Suppressor macrophage treated with lipopolysaccharide for 4 hours (primary cell): ENCODE measurements around the gene DHRSX.
"Not testable (repeated sequence)": the region's sequence is repeated elsewhere in the genome, so short reads cannot be mapped to it uniquely, and the experiment has no call there.

Source experiments
- DNase-seq: peaks from one replicate; pipeline ENCODE4 v3.0.0-alpha.2; 2020

The DHRSX gene

DNA sequence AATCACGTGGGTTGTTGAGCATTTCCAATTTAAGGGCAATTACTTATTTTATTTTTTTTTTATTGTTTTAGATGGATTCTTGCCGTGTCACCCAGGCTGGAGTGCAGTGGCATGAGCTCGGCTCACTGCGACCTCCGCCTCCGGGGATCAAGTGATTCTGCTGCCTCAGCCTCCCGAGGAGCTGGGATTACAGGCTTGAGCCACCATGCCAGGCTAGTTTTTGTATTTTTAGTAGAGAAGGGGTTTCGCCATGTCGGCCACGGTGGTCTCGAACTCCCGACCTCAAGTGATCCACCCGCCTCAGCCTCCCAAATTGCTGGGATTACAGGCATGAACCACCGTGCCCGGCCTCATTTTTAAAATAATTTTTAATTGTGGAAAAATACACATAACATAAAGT, 111.0 kb downstream of the DHRSX start:
- DNase-seq, result not testable (repeated sequence)

- no peak for DNase-seq
These were observed 111.5 kb downstream of the DHRSX start for GRCh38 chrX:2389324-2389723.

GRCh38 chrX:2388669-2389068, 112.1 kb downstream of the DHRSX start:
- no peak for DNase-seq

GRCh38 chrX:2387614-2388239, 113.0 kb downstream of the DHRSX start:
- DNase-seq, result no peak

GRCh38 chrX:2385224-2385623, 115.6 kb downstream of the DHRSX start:
- no peak for DNase-seq

- no peak for DNase-seq
These were observed 116.3 kb downstream of the DHRSX start for GRCh38 chrX:2384486-2384885.

DNA sequence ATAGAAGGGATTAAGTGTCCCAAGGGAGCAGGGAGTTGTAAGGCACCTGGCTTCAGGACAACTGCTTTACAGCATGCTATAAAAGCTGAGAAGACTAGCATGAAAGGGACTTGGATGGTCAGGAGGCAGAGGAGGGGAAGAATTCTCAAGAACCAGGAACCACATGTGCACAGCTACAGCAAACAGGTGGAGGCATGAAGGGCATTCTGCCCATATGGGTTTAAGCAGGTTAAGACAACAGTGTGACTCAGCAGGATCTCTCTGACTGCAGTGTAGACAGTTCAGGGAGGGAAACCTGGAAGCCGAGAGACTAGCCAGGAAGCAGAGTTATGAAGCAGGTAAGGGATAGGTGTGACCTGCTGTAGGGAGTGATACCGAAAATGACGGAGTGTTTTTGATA, 117.0 kb downstream of the DHRSX start:
- DNase-seq, result no peak

- DNase-seq, result no peak
These were observed 117.6 kb downstream of the DHRSX start for GRCh38 chrX:2383144-2383543.

GRCh38 chrX:2382433-2383048, 118.2 kb downstream of the DHRSX start:
- DNase-seq, result not testable (repeated sequence)

- no peak for DNase-seq
These were observed 124.6 kb downstream of the DHRSX start for GRCh38 chrX:2376166-2376565.

DNA sequence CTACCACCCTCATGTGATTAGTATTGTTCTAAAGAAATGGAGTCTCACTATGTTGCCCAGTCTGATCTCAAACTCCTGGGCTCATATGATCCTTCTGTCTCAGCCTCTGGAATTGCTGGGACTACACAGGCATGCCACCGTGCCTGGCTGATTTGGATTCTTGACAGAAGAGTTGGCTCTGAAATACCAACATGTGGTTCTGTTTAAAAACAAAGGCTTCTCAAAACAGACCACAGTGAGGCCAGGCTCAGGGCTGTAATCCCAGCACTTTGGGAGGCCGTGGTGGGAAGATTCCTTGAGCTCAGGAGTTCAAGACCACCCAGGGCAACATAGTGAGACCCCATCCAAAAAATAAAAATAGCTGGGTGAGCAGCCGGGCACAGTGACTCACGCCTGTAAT, 126.7 kb downstream of the DHRSX start:
- no peak for DNase-seq

GRCh38 chrX:2373615-2374014, 127.2 kb downstream of the DHRSX start:
- DNase-seq, result no peak

- DNase-seq, result no peak
These were observed 129.6 kb downstream of the DHRSX start for GRCh38 chrX:2371026-2371711.

GRCh38 chrX:2370456-2370855, 130.3 kb downstream of the DHRSX start:
- no peak for DNase-seq

DNA sequence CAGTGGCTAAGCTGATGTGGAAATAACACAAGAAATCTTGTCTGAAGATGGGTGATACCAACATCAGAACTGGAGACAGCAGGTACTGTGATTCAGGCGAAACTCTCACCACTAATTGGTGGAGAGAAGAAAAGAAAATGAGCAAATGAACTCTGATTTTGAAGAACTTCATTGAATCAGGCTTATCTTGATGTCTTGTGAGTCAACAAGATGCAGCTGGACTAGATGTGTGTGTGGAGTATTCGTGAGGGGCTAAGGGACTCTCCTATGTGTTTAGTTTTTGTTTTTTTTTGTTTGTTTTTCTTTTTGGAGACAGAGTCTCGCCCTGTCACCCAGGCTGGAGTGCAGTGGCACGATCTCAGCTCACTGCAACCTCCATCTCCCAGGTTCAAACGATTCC, 131.6 kb downstream of the DHRSX start:
- DNase-seq, result no peak

DNA sequence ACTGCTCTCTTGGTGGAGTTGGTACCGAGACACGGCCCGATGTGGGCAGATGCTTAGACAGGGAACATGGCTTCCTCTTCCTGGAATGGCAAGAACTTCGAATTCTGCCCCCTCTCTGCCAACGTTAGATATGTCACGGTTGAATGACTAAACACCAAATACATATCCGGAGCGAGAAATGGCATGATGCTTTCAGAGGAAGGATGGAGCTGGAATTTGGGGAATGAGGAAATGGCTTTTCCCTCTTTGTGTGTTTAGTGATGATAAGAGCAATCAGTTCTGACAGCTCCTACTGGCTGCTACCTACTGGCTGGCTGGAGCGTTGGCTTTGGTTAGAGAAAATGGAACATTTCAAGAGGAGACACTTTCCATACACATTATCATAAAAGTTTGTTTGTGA, 140.0 kb downstream of the DHRSX start:
- DNase-seq, result no peak

DNA sequence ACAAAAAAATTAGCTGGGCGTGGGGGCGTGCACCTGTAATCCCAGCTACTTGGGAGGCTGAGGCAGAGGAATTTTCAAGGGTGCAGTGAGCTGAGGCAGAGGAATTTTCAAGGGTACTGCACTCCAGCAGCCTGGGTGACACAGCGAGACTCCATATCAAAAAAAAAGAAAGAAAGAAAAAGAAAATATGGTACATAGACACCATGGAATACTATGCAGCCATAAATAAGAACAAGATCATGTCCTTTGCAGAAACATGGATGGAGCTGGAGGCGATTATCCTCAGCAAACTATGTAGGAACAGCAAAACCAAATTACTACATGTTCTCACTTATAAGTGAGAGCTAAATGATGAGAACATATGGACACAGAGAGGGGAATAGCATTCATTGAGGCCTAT, 141.3 kb downstream of the DHRSX start:
- not testable (repeated sequence) for DNase-seq

DNA sequence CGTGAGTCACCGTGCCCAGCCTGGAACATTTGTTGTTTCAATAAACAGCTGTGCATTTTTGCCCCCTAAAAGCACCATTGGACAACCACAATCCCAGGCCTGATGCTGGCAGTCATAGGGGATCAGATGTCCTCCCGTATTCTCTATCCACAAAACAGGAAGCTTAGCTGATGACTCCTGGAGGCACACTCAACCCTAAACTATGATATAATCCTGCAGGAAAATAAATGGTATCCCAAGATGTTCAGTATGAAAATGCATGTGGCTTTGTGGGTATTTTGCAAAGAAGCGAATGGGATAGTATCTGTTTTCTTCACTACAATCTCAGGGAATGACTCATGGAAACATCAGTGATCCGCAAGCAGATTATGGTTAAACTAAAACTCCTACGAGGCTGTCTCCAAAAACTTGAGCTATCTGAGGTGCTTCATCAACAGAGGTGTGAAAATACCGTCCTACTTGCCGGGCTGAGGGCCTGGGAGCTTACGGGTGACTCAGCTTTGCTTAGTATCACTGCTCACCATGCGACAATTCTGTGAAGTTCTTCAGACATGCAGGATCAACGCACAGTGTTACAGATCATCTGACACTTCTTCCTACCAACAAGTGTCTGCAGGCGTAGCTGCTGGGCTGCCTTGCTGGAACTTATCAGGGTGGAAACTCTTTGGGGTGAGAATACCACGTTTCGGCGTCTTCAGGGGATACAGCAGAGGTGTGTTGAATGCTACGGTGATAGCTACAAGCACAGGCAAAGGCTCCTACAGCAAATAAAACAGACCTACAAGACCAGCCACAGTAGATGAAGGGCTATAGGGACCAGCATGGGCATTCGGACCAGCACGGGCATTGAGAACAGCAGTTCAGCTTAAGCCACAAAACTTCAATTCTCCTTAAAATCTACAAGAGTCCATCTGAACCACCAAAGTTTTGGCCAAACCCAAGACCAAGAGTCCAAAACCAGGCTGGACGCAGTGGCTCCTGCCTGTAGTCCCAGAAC, 148.5 kb downstream of the DHRSX start:
- DNase-seq, result no peak

DNA sequence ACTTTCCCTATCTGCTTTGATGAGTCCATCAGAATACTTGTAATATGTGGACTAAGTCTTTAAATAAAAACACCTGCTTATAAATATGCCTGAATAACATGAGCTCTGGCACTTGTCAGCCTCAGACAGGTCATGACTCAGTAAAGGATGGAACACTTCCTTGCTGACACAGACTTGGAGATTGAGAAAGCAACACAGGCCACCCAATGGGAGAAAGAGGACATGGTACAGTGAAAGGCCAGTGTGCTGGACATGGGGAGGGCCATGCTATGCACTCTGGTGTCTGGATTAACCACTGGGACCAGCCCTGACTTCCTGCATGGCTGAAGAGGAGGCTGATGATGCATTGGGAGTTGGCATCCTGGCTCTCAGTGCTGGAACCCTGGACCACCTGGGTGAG, 149.5 kb downstream of the DHRSX start:
- no peak for DNase-seq

GRCh38 chrX:2350703-2351102, 150.1 kb downstream of the DHRSX start:
- DNase-seq, result not testable (repeated sequence)

- not testable (repeated sequence) for DNase-seq
These were observed 150.7 kb downstream of the DHRSX start for GRCh38 chrX:2350036-2350435.

- no peak for DNase-seq
These were observed 152.6 kb downstream of the DHRSX start for GRCh38 chrX:2348211-2348610.

- DNase-seq, result no peak
These were observed 154.6 kb downstream of the DHRSX start for GRCh38 chrX:2346158-2346557.
